ENCODE measurements around the gene STK17B. TPM values are rescaled to one million over a fixed set of nuclear protein-coding genes. Genes with fewer than 3 reads are reported as not detected.
"Not testable (repeated sequence)": the region's sequence is repeated elsewhere in the genome, so short reads cannot be mapped to it uniquely, and the experiment has no call there.

Gene STK17B
- polyA plus RNA-seq (ENCODE audit: insufficient read length in 12 of 12), result 10 to 100 TPM in 2 of 12 donors, 1 to 10 TPM in 9, not detected in 1; 5.4 to 19.9 (median 7.6) TPM
- long read RNA-seq, donor 1, full-length matches to known transcripts, result 1 of 1 reads
- long read RNA-seq, donor 1, partial matches to known transcripts, result 0 of 1 reads
- long read RNA-seq, donor 1, other reads (novel, unspliced or antisense), result 0 of 1 reads
- long read RNA-seq, donor 2, full-length matches to known transcripts, result 1 of 1 reads
- long read RNA-seq, donor 2, partial matches to known transcripts, result 0 of 1 reads
- long read RNA-seq, donor 2, other reads (novel, unspliced or antisense), result 0 of 1 reads
- long read RNA-seq, donor 3, full-length matches to known transcripts, result 1 of 1 reads
- long read RNA-seq, donor 3, partial matches to known transcripts, result 0 of 1 reads
- long read RNA-seq, donor 3, other reads (novel, unspliced or antisense), result 0 of 1 reads
- long read RNA-seq, donor 4, result 0 reads
- long read RNA-seq, donor 5, full-length matches to known transcripts, result 2 of 2 reads
- long read RNA-seq, donor 5, partial matches to known transcripts, result 0 of 2 reads
- long read RNA-seq, donor 5, other reads (novel, unspliced or antisense), result 0 of 2 reads
- long read RNA-seq, donor 6, full-length matches to known transcripts, result 1 of 1 reads
- long read RNA-seq, donor 6, partial matches to known transcripts, result 0 of 1 reads
- long read RNA-seq, donor 6, other reads (novel, unspliced or antisense), result 0 of 1 reads
- long read RNA-seq, donor 7, result 0 reads
- long read RNA-seq, donor 8, partial matches to known transcripts, result 0 of 1 reads
- long read RNA-seq, donor 8, other reads (novel, unspliced or antisense), result 0 of 1 reads
- long read RNA-seq, donor 9, result 0 reads
- long read RNA-seq, donor 10, full-length matches to known transcripts, result 1 of 1 reads
- long read RNA-seq, donor 10, partial matches to known transcripts, result 0 of 1 reads
- long read RNA-seq, donor 10, other reads (novel, unspliced or antisense), result 0 of 1 reads
- long read RNA-seq, donor 11, result 0 reads

GRCh38 chr2:196171248-196171871 is at the start of gene STK17B:
Gene STK17B, minus strand, starts transcription at chr2:196171578. Its CDS starts 8,195 bp downstream, at chr2:196163383.
- peak; percentile 93 for DNase-seq

- no peak for DNase-seq
Measured at GRCh38 chr2:196220671-196221070, 49.3 kb upstream of the STK17B start.

- DNase-seq, result no peak
Measured at GRCh38 chr2:196219671-196220070, 48.3 kb upstream of the STK17B start.

- no peak for DNase-seq
Measured at GRCh38 chr2:196218106-196218505, 46.7 kb upstream of the STK17B start.

GRCh38 chr2:196217116-196217515 is 45.7 kb upstream of the STK17B start:
- DNase-seq, result no peak

GRCh38 chr2:196215376-196215775 is 44.0 kb upstream of the STK17B start:
- DNase-seq, result no peak

GRCh38 chr2:196214156-196214555 is 42.8 kb upstream of the STK17B start:
- no peak for DNase-seq

- DNase-seq, result no peak
Measured at GRCh38 chr2:196213252-196213980, 42.0 kb upstream of the STK17B start.

- no peak for DNase-seq
Measured at GRCh38 chr2:196208915-196209314, 37.5 kb upstream of the STK17B start.

GRCh38 chr2:196206804-196207203 is 35.4 kb upstream of the STK17B start:
- DNase-seq, result peak; percentile 12

- DNase-seq, result peak; percentile 28
Measured at GRCh38 chr2:196205881-196206435, 34.6 kb upstream of the STK17B start.

GRCh38 chr2:196205011-196205766 is 33.8 kb upstream of the STK17B start:
- peak; percentile 27 for DNase-seq

GRCh38 chr2:196201229-196202009 is 30.0 kb upstream of the STK17B start:
- no peak for DNase-seq

GRCh38 chr2:196200557-196200956 is 29.2 kb upstream of the STK17B start:
- no peak for DNase-seq

- DNase-seq, result no peak
Measured at GRCh38 chr2:196195758-196196157, 24.4 kb upstream of the STK17B start.

GRCh38 chr2:196195302-196195701 is 23.9 kb upstream of the STK17B start:
- no peak for DNase-seq

GRCh38 chr2:196191541-196191940 is 20.2 kb upstream of the STK17B start:
- no peak for DNase-seq

GRCh38 chr2:196187898-196188458 is 16.6 kb upstream of the STK17B start:
- DNase-seq, result no peak

- not testable (repeated sequence) for DNase-seq
Measured at GRCh38 chr2:196187175-196187700, 15.9 kb upstream of the STK17B start.

Measured in muscle of arm (tissue), 14 donors.